Parathyroid adenoma (tissue), 2 donors: ENCODE measurements around the gene PNLIPRP3.
"Not testable (repeated sequence)": the region's sequence is repeated elsewhere in the genome, so short reads cannot be mapped to it uniquely, and the experiment has no call there.

Experiments used
- H2AFZ ChIP-seq: fragments of 300-600 bp; sonication (generic); one replicate; pipeline ENCODE4 v1.7.0; 2017; ENCODE audit warnings: antibody characterized with exemption, mild to moderate bottlenecking
- H3K27ac ChIP-seq: fragments of 300-600 bp; sonication (generic); one replicate; pipeline ENCODE4 v1.7.0; 2017
- H3K27me3 ChIP-seq: fragments of 300-600 bp; sonication (generic); one replicate; pipeline ENCODE4 v1.7.0; 2017; ENCODE audit warnings: low read length; ENCODE audit not compliant: control insufficient read depth, insufficient read depth
- H3K36me3 ChIP-seq: fragments of 300-600 bp; sonication (generic); one replicate; pipeline ENCODE4 v1.7.0; 2017; ENCODE audit warnings: low read length; ENCODE audit not compliant: control insufficient read depth, insufficient read depth
- H3K4me1 ChIP-seq: fragments of 300-600 bp; sonication (generic); one replicate; pipeline ENCODE4 v1.7.0; 2017; ENCODE audit warnings: control low read depth
- H3K4me2 ChIP-seq: fragments of 300-600 bp; sonication (generic); one replicate; pipeline ENCODE4 v1.7.0; 2017; ENCODE audit warnings: low read length
- H3K4me3 ChIP-seq: fragments of 300-600 bp; sonication (generic); one replicate; pipeline ENCODE4 v1.7.0; 2017; ENCODE audit warnings: low read depth, low read length
- H3K79me2 ChIP-seq: fragments of 300-600 bp; sonication (generic); one replicate; pipeline ENCODE4 v1.7.0; 2017; ENCODE audit warnings: control low read depth
- H3K9ac ChIP-seq: fragments of 300-600 bp; sonication (generic); one replicate; pipeline ENCODE4 v1.7.0; 2017; ENCODE audit warnings: mild to moderate bottlenecking
- H3K9me3 ChIP-seq: fragments of 300-600 bp; sonication (generic); one replicate; pipeline ENCODE4 v1.7.0; 2017; ENCODE audit warnings: low read length; ENCODE audit not compliant: control insufficient read depth
- TF ChIP-seq, protein P1 (sequence below): fragments of 300-600 bp; sonication (generic); IDR thresholded peaks from one replicate; pipeline ENCODE4 v1.7.0; 2017; ENCODE audit warnings: antibody characterized with exemption, mild to moderate bottlenecking
- donor health status: primary hyperparathyroidism.

Gene PNLIPRP3

DNA sequence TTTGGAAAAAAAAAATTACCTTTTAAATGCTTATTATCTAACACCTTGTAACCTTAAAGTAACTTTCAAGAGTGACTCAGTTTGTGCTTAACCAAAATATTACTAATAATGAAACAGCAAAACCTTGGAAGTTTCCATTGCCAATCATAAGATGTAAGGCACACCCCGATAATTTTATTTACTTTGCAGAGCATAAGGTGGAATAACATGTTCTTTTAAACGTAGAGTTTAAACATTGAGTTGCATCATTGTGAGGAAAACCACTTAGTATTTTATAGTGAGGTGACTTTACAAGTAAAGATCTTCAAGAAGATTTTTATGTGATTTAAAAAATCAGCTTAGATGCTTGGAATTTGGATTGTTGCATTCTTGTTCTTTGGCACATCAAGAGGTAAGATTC lies at the start of gene PNLIPRP3:
TSS of gene PNLIPRP3 (plus strand) at position 177 of the 400 bp plus-strand sequence. CDS start at position 343, 166 bp downstream.
- no peaks in the 10 kb centered on the region for H3K79me2 ChIP-seq
- H3K4me3 ChIP-seq, result no peak within 1 kb of the TSS
- no peaks in the 10 kb centered on the region for H3K36me3 ChIP-seq
- no peak within 1 kb of the TSS for H3K9ac ChIP-seq
- H3K27ac ChIP-seq, result no peak within 1 kb of the TSS
- TF ChIP-seq, protein P1, sequence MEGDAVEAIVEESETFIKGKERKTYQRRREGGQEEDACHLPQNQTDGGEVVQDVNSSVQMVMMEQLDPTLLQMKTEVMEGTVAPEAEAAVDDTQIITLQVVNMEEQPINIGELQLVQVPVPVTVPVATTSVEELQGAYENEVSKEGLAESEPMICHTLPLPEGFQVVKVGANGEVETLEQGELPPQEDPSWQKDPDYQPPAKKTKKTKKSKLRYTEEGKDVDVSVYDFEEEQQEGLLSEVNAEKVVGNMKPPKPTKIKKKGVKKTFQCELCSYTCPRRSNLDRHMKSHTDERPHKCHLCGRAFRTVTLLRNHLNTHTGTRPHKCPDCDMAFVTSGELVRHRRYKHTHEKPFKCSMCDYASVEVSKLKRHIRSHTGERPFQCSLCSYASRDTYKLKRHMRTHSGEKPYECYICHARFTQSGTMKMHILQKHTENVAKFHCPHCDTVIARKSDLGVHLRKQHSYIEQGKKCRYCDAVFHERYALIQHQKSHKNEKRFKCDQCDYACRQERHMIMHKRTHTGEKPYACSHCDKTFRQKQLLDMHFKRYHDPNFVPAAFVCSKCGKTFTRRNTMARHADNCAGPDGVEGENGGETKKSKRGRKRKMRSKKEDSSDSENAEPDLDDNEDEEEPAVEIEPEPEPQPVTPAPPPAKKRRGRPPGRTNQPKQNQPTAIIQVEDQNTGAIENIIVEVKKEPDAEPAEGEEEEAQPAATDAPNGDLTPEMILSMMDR, result no peak
- H2AFZ ChIP-seq, result no peak within 1 kb of the TSS
- no peaks in the 10 kb centered on the region for H3K4me1 ChIP-seq
- H3K4me2 ChIP-seq, result no peak within 1 kb of the TSS
- no peaks in the 10 kb centered on the region for H3K27me3 ChIP-seq
- H3K9me3 ChIP-seq, result no peaks in the 10 kb centered on the region

GRCh38 chr10:116382290-116382689 lies 45.4 kb upstream of the PNLIPRP3 start:
- TF ChIP-seq, protein P1, result no peak
- H3K9me3 ChIP-seq, result no peaks in the 10 kb centered on the region
- H2AFZ ChIP-seq, result no peak overlapping the region
- H3K9ac ChIP-seq, result no peak overlapping the region
- no peak overlapping the region for H3K4me3 ChIP-seq
- H3K27me3 ChIP-seq, result no peaks in the 10 kb centered on the region
- no peaks in the 10 kb centered on the region for H3K36me3 ChIP-seq
- no peaks in the 10 kb centered on the region for H3K79me2 ChIP-seq
- no peak overlapping the region for H3K4me2 ChIP-seq
- H3K27ac ChIP-seq, result no peak overlapping the region
- H3K4me1 ChIP-seq, result no peaks in the 10 kb centered on the region

DNA sequence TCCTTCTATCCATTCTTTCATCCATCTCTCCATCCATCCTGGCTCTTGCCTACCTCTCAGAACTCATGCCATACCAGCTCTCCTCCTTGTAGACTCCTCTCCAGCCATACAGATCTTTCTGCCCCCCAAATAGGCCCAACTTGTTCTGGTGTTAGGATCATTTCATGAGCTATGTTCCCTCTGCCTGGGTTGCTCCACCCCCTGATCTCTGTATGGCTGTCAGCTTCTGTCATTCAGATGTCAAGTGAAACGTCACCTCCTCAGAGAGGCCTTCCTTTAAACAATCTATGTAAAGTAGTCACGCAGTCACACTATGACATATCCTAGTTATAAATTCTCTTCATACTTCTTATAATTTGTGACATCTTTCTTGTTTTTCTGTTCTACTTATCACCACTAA lies 42.3 kb upstream of the PNLIPRP3 start:
- Histone ChIP-seq H3K27me3 (no peaks in the 10 kb centered on the region), H3K27ac (no peak overlapping the region), H3K79me2 (no peaks in the 10 kb centered on the region), H3K4me3 (no peak overlapping the region), H3K4me1 (no peaks in the 10 kb centered on the region), H2AFZ (no peak overlapping the region), H3K9ac (no peak overlapping the region), H3K9me3 (no peaks in the 10 kb centered on the region), H3K4me2 (no peak overlapping the region), H3K36me3 (no peaks in the 10 kb centered on the region)
- TF ChIP-seq, protein P1, result no peak

- no peak overlapping the region for H2AFZ ChIP-seq
- no peak overlapping the region for H3K27ac ChIP-seq
- H3K79me2 ChIP-seq, result no peaks in the 10 kb centered on the region
- no peaks in the 10 kb centered on the region for H3K9me3 ChIP-seq
- H3K4me3 ChIP-seq, result no peak overlapping the region
- TF ChIP-seq, protein P1, result peak; percentile 33
- H3K4me1 ChIP-seq, result no peaks in the 10 kb centered on the region
- no peak overlapping the region for H3K4me2 ChIP-seq
- H3K36me3 ChIP-seq, result no peaks in the 10 kb centered on the region
- H3K27me3 ChIP-seq, result no peaks in the 10 kb centered on the region
- no peak overlapping the region for H3K9ac ChIP-seq
Measured at GRCh38 chr10:116385994-116386809, 41.4 kb upstream of the PNLIPRP3 start.

GRCh38 chr10:116393246-116393831 lies 34.3 kb upstream of the PNLIPRP3 start:
- H3K4me1 ChIP-seq, H3K4me3 ChIP-seq, H3K36me3 ChIP-seq, H3K27me3 ChIP-seq, H2AFZ ChIP-seq, H3K9me3 ChIP-seq, H3K79me2 ChIP-seq, H3K27ac ChIP-seq, H3K9ac ChIP-seq, H3K4me2 ChIP-seq: not testable (repeated sequence)
